Hematopoietic multipotent progenitor cell treated with erythropoietin and hydrocortisone succinate and interleukin-3 and kit ligand, for 15 days (in vitro differentiated cells): ENCODE results near the gene MPZL1.

Source experiments
- DNase-seq: peaks from one replicate; pipeline ENCODE4 v3.0.0-alpha.2; 2015; ENCODE audit warnings: low spot score

Gene MPZL1

DNA sequence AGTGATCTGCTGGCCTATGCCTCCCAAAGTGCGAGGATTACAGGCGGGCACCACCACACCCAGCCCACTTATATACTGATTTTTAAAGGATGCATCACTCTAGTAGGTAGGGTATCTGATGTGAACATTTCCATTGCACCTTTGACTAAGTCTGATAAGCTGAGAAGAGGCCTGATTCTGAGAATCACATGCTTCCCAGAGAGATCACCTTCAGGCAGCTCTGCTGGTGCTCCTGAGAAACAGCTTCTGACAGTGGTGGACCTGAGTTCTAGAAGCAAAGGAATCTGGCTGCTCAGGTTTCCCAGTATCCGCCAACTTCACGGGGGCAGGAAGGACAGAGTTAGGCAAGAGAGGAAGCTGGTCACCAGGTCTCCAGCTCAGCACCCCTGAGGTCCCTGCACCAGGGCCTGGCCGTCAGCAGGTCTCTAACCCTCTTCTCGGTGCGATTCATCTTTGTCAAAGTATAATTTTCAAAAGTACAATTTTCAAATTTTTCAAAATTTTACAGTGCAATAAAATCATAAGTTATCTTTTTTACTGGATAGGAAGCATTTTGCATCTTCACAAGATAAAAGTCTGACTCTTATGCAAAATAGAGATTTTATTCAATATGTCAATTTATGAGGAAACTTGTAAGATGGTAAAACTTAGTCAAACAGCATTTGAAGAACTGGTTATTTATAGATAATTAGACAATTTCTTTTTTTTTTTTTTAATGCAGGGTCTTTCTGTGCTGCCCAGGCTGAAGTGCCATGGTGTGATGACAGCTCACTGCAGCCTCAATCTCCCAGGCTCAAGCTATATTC lies 25.8 kb upstream of the MPZL1 start:
- DNase-seq: no peak

DNA sequence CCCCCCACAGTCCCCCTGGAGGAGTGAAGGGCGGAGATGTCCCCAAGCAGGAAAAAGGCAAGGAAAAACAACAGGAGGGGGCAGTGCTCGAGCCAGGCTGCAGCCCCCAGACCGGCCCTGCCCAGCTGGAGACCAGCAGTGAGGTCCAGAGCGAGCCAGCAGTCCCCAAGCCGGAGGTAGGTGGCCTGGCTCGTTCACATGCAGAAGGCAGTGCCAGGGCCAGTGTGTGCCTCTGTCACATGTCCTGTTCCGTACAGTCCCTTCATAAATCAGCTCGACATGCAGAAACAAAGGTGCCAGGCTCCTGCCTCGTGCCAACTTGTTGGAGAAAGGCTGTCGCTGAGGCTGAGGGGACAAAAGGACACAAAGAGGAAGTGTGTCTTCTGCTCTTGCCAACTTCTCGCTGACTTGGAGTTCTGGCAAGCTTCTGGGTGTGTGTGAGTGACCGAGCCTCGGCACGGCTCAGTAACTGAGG lies 24.1 kb upstream of the MPZL1 start:
- no peak for DNase-seq

DNA sequence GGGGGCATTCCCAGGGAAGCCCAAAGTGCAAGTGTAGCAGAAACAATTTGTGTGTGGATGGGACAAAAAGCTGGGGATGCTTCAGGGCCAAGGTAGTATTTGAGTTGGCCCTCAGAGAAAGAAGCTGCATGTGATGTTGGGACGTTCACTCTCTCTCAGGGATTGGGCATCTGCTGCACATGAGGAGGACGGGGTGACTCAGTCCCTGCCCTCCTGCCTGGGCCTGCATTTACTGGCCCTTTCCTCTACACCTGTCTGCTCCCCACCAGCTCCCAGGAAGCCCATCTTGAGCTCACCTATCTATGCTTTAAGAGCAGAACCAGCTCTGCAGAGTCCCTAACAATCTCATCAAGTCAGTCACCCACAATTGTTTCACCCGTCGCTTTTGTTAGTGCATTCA lies 23.5 kb upstream of the MPZL1 start:
- no peak for DNase-seq

DNA sequence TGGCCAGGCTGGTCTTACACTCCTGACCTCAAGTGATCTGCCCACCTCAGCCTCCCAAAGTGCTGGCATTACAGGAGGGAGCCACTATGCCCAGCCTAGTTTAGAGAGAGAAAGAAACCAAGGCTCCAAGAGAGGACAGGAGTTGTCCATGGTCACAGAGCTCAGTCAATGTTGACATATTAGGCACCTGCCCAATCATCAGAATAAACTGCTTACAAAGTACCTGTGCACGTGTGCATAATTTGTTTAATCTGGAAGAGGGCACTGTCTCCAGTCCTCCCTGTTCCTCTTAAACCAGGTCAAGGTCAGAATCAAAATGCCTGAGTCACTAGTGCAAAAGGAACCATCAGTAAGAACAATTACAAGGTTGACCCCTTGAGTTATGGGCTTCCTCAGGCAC lies 20.3 kb upstream of the MPZL1 start:
- no peak for DNase-seq

DNA sequence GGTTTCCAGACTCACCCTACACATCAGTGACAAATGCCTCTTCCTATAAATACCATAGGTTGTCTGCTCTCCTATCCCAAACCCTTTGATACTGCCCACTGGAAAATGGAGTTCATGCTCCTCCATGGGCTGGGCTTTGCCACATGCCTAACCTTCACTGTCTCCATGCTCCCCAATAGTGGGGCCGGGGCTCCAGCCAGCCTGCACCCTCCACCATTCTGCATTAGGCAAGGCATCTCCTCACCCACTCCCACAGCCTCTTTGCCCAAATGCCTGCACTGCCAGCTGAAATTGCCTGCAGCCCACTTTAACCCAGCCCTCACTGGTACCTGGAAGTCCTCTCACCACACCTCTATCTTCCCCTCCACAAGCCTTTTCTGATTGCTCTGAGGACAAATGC lies 18.2 kb upstream of the MPZL1 start:
- no peak for DNase-seq

DNA sequence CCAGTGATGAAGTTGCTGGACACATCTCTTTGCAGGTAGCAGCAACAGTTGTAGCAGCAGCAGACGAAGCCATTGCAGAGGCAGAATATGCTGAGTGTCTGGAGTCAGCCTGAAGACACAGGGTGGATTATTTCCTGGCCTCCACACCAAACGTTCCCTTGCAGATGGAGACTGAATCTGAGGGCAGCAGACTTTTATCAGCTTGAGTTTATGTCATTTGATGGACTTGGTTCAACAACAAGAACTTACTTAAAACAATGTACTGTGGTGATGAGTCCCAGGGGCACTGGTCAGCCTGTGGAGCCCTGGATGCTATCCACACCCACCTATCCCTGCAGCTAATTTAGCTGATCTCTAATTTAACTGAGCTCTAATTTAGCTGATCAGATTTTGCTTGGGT lies 17.1 kb upstream of the MPZL1 start:
- DNase-seq: no peak

DNA sequence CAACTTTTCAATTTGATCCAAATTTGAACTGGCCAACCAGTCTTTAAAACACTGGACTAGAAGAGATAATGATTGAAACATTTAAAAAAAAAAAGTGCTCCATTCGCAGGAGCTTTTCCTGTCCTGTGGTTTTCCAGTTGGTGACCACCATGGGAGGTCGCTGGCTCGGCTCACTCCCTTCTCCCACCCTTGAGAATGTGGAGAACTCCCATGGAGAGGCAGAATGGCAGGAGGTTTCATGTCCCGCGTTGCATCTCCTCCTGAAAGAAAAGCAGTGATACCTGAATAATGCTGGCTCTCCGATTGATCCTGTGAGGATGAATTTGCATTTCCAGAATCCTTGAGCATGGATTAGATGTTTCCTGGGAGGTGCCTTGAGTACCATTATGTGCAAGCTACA lies 16.5 kb upstream of the MPZL1 start:
- DNase-seq: no peak

DNA sequence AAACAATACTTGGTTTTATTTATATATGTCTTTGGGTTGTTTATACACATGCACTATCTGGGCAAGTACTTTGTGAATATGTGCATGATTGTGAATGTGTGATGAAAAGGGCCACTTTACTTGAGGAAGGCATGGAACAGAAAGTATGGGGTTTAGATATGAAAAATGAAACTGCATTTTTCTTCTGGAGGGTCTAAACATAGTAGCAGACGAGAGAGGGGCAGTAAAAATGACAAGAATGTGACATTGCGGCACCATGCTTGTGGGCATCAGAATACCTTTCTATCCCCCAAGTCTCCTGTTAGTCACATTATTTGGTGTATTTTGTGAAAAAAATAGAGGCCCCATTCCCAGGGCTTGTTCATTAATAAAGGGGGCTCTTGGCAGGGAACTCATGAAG lies 15.4 kb upstream of the MPZL1 start:
- no peak for DNase-seq

DNA sequence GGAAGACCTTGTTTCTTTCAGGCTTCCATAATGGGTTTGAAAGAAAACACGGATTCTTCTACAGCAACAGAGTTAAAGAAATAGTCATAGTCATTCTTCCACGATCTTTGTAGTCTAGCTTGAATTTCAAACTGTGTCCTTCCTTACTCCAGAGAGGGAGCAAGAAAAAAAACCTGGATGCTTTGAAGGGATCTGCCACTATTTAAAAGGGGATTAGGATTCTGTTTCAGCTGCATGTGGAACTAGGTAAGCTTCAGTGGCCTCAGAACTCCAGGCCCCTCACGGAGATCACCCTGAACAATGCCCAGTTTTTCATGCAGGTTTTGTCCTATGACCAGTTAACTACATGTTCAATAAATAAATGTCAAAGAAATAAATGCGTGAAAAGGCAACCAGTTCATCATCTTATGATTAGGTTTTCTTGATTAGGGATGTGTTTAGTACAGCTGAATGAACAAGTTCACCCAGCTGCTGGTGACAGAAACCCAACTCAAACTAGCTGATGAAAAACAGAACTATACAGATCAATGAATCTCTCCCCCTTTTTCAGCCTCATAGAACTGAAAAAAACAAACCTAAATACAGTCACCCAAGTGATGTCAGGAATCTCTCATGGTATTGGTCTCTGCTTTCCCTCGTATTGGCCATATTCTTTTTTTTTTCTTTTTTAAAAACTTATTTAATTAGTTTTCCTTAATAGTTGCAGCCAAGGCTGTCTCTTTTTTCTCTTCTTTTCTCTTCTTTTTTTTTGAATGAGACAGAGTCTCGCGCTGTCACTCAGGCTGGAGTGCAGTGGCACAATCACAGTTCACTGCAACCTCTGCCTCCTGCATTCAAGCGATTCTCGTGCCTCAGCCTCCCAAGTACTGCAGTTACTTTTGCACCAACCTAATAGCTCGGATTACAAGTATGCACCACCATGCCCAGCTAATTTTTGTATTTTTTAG lies 14.6 kb upstream of the MPZL1 start:
- DNase-seq: no peak

DNA sequence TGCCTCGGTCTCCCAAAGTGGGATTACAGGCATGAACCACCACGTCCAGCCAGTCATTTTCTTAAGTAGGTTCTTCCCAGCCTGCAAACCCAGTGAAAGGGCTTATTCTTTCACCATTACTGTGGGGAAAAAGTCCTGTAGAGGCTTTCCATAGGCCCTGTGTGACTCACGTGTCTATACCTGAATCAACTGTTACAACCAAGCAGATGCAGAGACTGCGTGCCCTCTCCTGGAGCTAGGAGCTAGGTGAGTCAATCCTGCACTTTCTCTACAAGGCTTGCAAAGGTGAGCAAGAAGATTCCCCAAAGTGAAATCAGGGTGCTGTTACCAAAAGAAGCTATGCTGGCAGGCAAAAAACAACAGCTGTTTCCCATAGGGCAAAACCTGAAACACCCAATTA lies 13.8 kb upstream of the MPZL1 start:
- no peak for DNase-seq

DNA sequence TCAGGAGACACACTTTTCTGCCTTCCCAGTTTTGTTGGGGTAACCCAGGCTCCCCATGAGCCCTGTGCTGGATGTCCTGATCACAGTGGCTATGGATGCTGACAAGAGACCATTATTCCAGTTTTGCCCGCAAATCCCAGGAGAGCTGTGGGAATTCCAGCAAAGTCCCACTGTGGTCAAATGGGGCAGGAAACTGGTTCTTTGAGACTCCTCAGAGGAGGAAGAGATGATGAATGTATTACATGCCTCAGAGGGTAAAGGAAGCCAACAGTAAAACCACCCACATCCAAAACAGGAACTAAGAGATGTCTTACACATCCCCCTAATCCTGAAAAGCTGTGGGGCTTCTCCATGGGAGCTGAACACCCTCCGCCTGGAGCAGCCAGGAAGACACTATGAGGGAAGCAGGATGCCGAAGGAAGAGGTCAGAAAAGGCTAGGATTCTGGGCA lies 12.8 kb upstream of the MPZL1 start:
- no peak for DNase-seq

DNA sequence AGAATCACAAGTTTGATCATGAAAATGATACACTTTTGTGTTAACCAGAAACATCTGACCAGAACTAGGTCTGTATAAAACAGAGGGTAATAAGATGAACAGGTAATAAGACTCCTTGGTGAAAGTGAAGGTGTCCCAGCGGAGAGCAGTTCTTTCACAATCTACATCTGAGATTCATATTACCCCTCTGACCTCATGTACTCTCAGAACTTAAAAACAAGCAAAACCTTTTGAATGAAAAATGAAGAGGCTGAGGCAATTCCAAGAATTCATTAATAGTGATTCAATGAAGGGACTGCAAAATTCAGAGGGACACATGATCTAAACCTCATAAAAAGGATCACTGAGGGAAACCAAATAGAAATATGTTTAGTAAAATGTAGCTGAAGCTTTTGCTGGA lies 10.9 kb upstream of the MPZL1 start:
- DNase-seq: no peak

DNA sequence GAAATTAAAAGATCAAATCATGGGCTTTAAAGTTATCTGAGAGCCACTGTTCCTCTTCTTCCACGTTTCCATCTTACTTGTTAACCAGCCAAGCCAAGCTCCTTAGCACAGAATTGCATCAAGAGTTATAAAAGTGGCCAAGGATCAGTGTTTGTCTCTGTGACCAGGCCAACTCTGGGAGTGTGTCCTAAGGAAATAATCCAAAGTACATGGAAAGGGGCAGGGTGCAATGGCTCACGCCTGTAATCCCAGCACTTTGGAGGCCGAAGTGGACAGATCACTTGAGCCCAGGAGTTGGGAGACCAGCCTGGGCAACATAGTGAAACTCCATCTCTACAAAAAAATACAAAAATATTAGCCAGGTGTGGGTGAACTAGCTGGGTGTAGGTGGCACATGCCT lies 10.0 kb upstream of the MPZL1 start:
- no peak for DNase-seq

DNA sequence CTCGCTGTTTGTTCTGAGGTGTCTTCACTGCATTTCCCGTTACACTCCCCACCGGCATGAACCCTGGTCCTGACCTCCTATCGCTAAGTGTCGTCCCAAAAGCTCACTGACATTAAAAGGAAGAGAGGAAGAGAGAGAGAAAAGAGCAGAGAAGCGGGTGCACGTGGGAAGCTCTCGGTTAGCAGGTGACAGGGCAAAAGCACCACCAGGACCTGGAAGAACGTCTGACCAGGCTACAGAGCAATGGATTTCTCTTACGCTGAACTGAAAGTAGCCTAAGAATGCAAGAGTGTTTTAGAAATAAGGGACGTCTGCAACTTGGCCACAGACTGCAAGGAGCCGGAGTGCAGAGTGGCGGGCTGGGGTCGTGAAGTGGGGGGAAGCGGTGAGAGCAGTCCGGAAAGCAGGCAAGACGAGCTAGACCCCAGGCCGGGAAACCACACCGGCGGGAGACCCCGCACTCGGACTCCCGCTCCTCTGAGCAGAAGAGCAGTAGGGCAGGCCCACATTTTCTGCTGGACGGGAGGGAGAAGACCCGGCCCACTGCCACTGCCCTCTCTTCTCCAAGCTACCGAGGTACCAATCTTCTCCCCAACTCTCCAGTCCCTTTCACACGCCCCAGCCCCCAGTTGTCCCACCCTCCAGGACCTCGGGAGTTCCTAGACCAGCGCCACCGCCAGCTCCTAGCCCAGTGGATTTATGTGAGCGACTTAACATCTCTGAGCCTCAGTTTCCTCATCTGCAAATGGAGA lies 8.3 kb upstream of the MPZL1 start:
- no peak for DNase-seq

DNA sequence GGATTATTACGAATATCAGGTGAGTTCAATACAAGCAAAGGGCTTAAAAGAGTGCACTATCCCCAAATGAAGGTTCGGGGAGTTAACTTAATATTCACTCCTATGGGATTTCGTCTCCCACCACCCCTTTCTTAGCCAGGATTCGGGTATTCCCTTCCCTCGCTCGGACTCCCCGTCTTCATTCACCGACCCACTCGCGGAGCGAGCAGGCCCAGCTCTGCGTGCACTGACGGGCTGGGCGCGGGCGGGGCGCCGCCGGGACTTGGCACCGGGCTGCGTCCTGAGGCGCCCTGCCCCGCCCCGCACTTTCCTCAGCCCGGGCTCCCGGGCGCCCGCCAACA lies 7.7 kb upstream of the MPZL1 start:
- DNase-seq: peak; percentile 85

DNA sequence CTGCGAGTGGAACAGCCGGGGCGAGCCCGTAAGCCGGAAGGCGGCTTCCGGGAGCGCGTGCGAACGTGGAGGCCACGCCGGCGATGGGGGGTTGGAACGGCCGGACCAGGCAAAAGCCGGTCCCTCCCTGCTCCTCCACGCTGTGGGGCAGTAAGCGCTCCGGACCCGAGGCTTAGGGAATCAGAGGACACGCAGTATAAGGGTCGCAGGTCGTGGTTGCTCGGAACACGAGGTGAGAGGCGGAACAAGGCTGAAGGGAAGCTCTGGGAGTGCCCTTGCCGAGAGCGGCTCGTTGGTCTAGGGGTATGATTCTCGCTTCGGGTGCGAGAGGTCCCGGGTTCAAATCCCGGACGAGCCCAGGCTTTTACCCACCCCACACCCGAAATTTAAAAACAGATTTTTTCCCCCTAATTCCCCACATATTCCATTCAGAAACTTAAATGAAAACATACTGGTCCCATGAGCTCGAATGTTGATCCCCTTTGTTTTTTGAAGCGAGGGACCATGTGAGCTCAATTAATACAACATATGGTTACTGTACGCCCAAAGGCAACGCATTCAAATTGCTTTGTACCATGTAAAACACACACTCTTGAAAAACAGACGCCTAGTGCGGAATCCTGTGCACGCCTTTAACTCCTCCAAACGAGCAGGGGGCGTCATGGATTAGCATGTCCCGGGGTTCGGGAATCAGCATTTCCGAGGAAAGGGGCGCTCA lies 7.2 kb upstream of the MPZL1 start:
- DNase-seq: peak; percentile 87

DNA sequence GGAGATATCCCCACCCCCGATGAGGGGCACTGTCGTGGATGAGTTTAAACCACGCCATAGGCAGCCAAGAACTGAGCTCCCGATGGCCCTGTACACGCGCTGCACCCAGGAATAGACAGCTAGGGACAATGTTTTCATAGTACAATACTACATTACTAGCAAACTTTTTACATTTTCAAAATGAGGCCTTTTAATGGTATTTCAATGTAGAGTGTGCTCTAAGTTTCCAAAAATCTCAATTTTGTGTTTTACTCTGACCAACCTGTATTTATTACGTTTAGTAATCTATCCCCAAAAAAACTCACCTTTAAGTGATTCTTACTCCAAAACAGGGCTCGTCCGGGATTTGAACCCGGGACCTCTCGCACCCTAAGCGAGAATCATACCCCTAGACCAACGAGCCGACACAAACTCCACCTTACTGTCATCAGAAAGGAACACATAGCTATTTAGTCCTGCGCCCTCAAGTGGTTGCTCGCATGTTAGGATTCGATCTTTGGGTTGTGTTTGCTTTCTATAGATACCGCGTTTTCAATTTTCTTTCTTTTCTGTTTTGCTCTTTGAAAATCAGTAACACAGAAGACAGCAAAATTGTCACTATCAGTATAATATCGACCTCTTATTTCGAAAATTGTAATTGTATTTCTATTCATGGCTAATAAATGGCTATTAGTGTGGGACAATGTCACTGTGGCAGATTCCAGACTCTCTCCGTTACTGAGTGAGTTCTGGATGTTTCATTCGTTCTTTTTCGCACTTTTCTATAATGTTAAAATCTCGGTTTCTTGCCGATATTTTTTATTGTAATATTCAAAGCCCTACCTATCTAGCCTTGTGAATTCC lies 6.4 kb upstream of the MPZL1 start:
- peak; percentile 93 for DNase-seq

DNA sequence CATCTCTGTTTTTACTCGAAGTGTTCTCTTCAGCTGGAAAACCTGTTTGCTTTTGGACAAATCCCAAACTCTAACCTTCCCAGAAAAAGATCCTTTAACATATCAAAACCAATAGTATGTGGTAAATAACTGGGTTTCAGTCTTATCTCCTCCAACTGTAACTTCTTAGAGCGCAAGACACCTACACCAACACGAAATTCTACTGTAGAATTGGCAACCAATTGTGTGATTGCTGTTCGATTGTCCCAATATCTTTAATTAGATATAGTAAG lies 5.8 kb upstream of the MPZL1 start:
- DNase-seq: no peak

DNA sequence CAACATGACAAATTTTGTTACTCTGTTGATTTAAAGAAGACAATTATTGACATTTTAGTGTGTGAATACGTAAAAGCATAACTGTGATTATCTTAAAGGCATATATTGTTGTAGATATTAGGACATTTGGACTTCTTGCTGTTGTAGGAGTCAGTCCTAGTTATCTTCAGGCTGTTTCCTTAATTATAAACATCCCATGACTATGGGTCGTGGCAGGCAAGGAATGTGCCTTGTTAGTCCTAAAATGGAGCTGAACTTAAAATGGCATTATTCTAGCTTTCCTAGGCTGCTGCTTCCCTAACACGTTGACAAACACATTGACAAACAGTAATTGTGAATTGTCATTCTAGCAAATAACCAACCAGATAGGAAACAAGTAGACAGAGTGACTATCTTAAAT lies 4.4 kb upstream of the MPZL1 start:
- no peak for DNase-seq

DNA sequence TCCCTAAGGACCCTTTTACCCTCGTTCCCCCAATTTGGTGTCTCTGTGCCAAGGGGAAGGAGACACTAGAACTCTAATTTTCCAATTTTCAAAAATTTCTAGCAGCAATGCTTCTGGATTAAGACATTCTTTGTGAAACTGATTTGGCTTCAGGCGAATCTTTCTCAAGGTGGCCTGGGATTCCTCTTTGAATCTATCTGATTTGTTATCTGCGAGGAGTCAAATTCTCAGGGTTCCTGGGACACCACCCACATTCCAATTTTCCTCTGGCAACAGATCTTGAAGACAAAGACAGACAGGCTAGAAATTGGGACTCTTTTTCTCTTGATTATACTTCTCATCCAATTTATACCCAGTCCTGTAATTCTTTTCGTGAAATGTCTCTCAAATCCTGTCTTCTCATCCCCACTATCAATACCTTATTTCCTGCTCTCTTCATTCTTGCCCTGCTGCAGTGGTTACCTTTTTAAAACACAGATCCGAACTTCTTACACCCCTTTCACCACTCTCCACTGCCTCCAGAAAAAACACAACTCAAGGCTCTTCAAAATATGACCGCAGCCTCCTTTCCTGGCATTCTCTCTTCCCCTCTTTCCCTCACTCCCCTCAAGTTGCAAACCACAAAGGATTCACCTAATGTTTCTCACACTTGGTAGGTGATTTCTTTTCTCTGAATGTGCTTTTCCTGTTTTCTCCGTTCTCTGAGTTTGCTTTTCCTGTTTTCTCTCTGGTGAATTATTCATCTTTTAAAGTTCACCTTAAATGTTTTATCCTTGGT lies 2.7 kb upstream of the MPZL1 start:
- no peak for DNase-seq
